Posterior vena cava (tissue), 2 donors: ENCODE measurements around the gene TTC38. TPM values are rescaled to one million over a fixed set of nuclear protein-coding genes. Genes with fewer than 3 reads are reported as not detected.
A peak's percentile ranks its signal among the peaks of the same experiment; 100 is the strongest.
"Not testable (repeated sequence)": the region's sequence is repeated elsewhere in the genome, so short reads cannot be mapped to it uniquely, and the experiment has no call there.

Experiments
- DNase-seq: peaks from one replicate; pipeline ENCODE4 v3.0.0-alpha.2; 2020; ENCODE audit warnings: low spot score
- intact Hi-C, 2 donors: fragments of 100-400 bp; cut with DNase I; formaldehyde crosslinking; loops; one replicate each; pipeline versions ENCODE4 v1.14.1 to v1.14.2; 2022 to 2023
- total RNA-seq, 2 donors: library from RNA; stranded (reverse); fragmentation: NEBNext Ultra II Directional; extraction: Animal tissue kit (Norgen Biotek cat#: 25700); gene quantifications; one replicate each; pipeline ENCODE4 v1.2.1, GENCODE V29; 2021
- donor health status: DM: yes; HTN: yes; CAD: no.
- donor health status: DM: yes; HTN: yes; CAD: no.

Gene TTC38
- total RNA-seq, 2 donors from 2014 or later: 15.4 to 23.8 TPM

DNA sequence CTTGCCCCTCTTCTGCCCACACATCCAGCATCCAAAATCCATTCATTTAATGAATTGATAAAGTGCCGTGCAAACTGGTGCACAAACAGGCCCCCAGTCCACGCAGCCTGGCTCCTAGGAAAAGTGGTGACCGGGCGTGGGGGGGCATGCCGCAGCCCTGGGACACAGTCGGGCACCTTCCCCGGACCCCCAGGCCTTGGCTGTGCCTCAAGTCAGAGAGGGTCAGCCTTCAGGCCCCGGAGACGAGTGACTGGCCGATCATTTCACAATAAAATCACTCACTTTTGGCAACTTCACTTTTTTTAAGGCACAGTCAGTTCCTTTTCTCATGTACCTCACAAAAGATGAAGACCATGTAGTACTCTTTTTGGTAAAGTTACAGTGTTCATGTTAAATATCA is 25.7 kb upstream of the TTC38 start:
- DNase-seq: no peak
- intact Hi-C loops: no loop called here

DNA sequence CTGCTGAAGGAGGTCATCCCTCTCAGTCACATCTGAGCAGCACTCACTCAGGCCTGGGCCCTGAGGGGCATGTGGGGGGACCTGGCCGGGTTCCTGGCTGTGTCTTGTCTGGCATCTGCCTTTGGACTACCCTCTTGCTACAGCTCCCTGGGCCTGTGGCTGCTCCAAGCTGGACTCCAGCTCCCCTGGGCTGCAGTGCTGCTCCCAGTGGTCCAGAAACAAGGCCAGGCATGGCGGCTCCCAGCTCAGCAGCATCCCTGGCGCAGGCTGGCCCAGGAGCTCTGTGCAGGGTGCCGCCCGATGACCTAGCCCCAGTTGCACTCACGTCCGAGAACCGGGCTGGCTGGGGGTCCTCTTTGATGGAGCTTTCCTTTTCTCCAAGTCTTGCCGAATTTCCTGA is 23.0 kb upstream of the TTC38 start:
- DNase-seq: no peak
- intact Hi-C loops: no loop called here

DNA sequence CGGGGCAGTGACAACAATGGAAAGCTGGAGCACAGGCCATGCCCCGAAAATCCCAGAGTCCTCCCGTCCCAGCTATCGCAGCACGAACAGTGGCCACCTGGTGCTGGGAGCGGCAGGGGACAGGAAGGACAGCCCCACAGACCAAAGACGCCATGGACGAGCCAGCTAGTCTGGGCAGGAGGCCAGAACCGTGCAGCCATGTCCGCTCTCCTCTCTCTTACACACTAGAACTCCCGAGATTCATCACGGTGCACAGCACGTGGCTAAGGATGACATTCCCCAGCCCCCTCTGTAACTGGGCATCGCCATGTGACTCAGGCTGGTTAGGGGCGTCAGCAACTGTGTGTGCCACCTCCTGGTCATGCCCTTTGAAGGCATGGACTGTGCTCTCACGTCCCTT is 22.3 kb upstream of the TTC38 start:
- DNase-seq: no peak
- intact Hi-C loops: no loop called here

DNA sequence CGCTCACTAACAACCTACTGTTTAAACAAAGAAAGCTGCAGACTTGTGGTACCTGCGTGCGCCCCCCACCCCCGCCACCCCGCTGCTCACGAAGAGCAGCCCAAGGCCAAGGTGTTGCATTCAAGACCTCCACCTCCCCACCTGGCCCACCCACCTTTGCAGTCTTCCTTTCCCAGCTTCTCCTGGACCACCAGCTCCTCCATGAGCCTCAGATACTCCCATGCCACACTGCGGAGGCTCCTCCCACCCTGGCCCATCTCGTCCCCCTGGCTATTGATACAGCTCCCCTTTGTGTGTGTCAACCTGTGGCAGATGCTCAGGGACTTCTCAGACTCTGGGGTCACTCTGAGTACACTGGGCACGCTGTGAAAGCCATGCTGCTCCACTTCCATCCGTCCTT is 21.6 kb upstream of the TTC38 start:
- DNase-seq: no peak
- intact Hi-C loops: no loop called here

DNA sequence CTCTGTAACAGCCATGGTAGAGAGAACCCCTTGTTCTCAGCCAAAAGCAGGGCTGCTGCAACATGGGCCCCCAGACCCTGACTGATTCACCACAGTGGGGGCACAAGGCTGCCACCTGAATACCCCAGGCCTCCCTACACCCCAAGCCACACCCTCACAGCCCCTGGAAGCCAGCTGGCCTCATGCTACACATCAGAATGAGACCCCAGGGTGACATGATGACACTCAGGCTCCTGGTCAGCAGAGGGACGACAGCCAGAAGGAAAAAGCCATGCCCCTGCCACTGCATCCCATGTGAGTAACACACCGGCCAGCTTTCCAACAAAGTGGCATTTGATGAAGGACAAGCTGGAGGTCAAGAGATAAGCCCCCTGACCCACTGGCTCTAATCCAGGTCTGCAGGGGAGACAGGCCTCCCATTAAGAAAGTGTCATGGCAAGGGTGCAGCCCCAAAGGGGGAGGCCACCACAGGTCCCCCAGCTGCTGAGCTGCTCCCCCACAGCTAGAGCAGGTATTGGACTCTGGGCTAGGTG is 20.3 kb upstream of the TTC38 start:
- no peak for DNase-seq
- intact Hi-C loops: no loop called here

DNA sequence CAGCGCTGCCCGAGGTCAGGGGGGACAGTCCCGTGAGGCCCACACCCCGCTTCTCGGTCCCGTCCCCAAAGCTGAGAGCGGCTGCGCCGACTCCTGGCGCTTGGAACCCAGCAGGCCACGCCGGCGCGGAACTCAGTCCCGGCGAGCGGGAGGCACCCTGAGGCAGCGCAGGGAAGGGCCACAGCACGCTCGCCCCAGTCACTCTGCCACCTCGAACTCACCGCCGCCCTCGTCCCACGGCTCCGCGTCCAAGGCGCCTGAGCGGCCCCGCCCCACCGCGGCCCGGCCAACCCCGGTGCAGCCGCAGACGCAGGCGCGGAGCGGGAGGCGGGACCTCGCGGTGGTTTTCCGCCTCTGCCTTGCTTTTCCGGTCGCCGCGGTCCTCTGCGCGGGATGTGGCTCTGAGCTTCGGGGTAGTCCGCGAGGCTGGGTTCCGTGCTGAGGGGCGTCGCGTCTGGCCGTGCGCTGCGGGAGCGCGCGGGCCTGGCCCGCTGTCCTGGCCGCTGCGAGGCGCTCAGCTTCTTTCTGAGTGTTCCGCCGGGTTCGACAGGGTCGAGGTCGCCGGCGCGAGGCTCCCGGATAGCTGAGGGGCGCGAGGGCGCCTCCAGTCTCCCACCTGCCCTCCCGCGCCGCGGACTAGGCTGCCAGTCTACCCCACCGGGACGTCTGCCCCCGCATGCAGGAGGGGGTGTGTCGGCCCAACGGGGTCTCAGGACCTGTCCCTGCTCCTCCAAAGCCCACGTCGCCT is 17.6 kb upstream of the TTC38 start, which contains the start of gene CDPF1:
CDPF1 (minus strand) TSS at position 259 of the 748 bp plus-strand sequence. CDS start 2,009 bp downstream, outside the sequence.
- intact Hi-C loops: no loop called here
- peak; percentile 97 for DNase-seq

DNA sequence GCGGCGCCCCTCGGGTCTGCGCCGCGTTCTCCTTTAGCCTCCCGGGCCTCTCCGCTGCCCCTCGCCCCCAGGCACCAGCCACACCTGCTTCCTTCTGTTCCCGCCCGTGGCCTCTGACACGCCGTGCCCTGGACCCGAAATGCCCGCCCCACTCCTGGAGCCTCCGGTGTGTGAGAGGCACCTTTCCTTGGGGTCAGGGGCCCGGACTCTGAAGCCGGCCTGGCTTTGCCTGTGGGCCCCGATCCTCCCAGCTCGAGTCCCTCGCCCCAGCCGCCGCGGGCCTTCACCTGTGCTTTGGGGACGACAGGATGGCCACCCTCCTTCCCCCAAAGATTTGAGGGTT is 17.1 kb upstream of the TTC38 start:
- intact Hi-C loops: loop anchor here in 1 of 2 donors (1.0 kb wide), 1 partner anchor 44 kb away; no protein-coding TSS in a partner anchor

DNA sequence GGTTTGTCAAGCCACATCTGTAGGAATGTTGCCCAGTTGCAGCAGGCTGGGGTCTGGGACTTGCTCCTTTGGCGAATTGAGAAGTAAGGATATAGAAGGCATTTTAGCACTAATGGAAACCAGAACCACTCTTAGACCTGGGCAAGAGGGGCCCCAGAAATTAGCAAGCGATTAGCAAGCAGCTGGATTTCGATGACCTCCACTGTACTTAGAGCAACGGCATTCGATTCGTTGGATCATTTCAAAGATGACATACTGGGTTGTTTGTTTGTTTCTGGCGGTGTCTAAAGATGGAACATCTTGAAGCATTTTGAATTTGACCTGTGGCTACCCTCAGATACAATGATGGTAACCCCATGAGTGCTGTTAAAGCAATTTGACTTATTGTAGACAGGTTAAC is 16.5 kb upstream of the TTC38 start:
- no peak for DNase-seq
- intact Hi-C loops: loop anchor here in 1 of 2 donors (1.0 kb wide), 1 partner anchor 45 kb away; no protein-coding TSS in a partner anchor

More for the DNA sequence above, 17.1 kb upstream of the TTC38 start:
- DNase-seq: no peak

DNA sequence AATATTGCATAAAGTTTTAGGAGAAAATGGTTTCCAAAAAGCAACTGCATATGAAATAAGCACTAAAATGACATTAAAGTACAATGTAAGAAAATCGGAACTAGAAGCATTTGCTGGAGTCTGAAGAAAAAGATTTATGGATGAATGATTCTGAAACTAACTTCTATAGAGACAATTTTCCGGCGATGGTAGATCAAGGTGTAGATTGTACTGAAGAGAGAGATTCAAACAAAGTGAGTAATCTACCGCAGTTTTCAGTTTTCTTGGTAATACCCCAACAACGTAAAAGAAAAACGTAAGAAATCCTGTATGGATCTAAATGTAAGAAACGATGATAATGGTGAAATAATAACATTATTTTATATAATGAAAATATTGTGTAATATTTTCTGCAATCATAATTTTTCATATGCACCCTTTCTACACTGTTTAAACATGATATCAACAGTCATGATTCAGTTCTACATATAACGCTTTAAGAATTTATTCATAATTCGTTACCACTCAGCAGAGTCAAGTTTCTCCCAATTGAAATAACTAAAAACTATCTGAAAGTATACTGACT is 15.9 kb upstream of the TTC38 start:
- intact Hi-C loops: loop anchor here in 1 of 2 donors (1.0 kb wide), 1 partner anchor 46 kb away; no protein-coding TSS in a partner anchor
- no peak for DNase-seq

DNA sequence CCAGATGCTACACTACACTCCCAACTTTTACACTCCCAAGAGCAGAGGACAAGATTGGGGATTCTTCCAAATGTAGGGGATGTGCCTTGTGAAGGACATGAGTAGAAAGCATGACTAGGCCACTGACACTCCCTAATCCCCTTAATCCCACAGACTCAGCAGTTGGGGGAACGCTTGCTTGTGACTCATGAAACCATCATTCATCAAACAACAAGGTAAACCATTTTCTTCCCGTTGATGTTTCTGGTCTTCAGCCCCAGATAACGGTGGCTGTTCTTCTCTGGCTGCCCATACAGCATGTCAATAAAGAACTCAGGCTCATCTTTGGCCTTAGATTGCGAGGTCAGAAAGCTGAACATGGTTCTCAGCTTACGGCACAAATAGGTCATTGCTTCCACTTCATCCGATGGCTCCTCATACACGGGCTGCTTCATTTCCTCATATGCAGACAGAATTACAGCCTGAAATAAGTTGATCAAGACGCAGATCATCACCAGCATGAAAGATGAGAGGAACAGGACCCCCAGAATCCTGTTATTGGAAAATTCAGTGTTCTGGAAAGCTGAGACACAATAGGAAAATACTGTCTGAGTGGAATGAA is 11.3 kb upstream of the TTC38 start:
- intact Hi-C loops: no loop called here
- no peak for DNase-seq

DNA sequence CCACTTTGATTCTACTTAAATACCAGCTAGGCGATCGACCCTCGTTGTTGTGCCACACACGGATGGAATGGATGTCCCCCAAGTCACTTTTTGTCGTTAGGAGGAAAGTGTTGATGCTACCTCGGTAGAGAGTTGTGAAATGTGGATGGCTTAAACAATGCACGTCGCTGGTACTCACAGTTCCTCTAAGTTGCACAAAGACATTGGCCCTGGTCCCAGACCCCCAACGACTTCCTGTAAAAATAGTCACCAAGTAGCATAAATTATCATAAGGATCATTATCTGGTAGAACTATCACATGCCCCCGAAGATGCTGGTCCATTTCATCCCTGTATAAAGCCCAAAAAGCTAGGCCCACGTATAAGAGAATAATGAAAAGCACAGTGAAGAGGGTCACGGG is 8.4 kb upstream of the TTC38 start:
- peak; percentile 84 for DNase-seq
- intact Hi-C loops: loop anchor here in 1 of 2 donors (1.0 kb wide), 1 partner anchor 47 kb away; no protein-coding TSS in a partner anchor

DNA sequence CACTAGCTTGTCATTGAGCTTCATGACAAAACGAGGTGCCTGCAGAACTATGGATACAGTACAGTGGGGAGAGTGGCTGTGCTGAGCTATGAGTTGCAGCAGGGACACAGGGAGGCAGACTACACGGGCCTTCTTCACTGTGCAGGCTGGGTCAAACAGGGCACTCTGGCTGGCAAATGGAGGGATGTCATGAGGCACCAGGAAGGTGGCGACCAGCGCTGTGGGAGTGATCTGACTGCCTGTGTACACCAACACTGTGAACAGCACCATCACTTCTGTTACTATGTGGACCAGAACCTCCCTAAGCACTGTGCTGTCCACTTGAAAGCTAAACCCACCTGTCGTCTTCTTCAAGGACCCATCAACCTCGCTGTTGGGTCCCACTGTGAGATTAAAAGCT is 7.8 kb upstream of the TTC38 start:
- DNase-seq: no peak
- intact Hi-C loops: no loop called here

DNA sequence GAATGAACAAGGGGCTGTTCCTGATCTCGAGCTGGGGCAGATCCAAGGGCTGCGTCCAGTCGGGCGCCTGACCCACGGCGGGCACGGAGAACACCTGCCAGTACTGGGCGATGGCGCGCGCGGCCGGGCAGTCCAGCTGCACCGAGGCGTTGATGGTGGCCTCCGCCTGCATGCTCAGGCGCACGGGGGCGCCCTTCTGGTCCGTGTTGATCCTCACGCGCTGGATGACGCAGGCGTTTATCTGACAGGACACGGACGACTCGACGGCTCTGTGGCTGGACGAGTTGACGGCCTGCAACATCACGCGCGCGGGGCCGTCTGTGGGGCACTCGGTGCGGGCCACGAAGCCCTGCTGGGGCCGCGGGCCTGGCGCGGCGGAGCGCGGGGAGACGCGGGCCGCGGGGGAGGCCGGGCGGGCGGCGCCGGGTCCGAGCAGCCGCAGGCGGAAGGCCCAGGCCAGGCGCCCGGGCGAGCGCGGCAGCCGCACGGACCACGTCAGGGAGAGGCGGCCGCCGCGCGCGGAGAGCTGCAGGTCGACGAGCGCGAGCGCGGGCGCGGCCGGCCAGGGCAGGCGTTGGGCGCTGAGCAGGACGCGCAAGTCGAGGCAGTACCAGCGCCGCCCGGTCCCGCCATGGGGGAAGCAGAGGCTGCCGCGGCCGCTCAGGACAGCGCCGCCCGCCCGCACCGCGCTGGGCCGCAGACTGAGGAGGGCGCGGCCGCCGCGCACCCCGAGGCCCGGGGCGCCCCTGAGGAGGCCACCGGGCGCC is 5.2 kb upstream of the TTC38 start:
- peak; percentile 94 for DNase-seq
- intact Hi-C loops: no loop called here

DNA sequence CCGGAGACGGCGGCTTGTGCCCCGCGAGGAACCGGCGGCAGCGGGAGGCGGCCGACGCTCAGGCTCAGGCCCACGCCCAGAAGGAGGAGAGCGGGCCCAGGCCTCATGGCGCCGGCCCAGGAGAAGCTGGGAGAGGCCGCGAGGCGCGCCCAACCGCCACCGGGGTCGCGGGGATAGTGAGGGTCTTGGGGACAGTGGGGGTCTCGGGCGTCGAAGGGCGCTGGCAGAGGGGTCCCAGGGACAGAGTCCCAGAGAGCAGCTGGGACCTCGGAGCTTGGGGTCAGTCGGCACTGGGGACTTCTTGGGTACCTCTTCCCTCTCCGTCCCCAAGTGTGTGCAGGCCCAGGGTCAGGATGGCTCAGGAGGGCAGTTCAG is 4.6 kb upstream of the TTC38 start, which contains the start of gene PKDREJ:
PKDREJ (minus strand) TSS at position 128 of the 375 bp plus-strand sequence; CDS start at position 107, 21 bp downstream.
- DNase-seq: peak; percentile 80
- intact Hi-C loops: no loop called here

DNA sequence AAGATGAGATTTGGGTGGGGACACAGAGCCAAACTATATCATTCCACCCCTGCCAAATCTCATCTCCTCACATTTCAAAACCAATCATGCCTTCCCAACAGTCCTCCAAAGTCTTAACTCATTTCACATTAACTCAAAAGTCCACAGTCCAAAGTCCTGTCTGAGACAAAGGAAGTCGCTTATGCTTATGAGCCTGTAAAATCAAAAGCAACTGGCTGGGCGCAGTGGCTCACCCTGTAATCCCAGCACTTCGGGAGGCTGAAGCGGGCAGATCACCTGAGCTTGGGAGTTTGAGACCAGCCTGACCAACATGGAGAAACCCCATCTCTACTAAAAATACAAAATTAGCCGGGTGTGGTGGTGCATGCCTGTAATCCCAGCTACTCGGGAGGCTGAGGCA is 3.3 kb upstream of the TTC38 start:
- intact Hi-C loops, DNase-seq: not testable (repeated sequence)

DNA sequence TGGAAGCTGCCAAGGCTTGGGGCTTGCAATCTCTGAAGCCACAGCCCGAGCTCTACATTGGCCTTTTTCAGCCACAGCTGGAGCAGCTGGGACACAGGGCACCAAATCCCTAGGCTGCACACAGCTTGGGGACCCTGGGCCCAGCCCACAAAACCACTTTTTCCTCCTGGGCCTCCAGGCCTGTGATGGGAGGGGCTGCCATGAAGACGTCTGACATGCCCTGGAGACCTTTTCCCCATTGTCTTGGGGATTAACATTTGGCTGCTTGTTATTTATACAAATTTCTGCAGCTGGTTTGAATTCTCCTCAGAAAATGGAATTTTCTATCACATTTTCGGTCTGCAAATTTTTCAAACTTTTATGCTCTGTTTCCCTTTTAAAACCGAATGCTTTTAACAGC is 2.2 kb upstream of the TTC38 start:
- DNase-seq: not testable (repeated sequence)

DNA sequence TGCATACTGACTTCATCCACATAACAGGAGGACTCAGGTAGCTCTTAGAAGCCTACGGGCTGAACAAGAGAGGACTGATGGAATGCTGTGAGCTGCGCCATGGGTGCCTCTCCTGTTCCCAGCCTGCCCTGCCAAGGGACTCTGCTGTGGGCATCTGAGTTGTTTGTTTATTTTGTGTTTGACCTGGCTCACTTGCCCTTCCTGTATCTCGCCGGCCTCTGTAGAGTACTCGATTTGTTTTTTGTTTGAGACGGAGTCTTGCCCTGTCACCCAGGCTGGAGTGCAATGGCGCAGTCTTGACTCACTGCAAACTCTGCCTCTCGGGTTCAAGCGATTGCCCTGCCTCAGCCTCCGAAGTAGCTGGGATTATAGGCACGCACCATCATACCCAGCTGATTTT is 1.8 kb downstream of the TTC38 start:
- intact Hi-C loops: no loop called here
- peak; percentile 71 for DNase-seq

More for the DNA sequence above, 2.2 kb upstream of the TTC38 start:
- intact Hi-C loops: not testable (repeated sequence)

DNA sequence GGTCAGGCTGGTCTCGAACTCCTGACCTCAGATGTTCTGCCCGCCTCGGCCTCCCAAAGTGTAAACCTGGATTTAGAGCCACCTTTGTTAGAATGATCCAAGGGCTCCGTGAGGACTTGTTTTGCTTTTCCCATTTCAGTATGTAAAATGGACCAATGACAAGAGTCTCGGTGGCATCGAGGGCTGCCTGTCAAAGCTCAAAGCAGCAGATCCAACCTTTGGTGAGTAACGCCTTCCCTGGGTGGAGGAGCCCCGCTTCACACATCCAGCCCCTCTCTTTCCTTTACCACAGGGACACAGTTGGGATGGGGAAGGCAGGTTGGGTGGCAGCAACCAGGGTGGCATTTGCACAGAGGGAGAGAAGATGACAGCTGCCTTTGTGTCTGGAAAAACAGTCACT is 4.4 kb downstream of the TTC38 start:
- intact Hi-C loops: no loop called here
- DNase-seq: no peak

DNA sequence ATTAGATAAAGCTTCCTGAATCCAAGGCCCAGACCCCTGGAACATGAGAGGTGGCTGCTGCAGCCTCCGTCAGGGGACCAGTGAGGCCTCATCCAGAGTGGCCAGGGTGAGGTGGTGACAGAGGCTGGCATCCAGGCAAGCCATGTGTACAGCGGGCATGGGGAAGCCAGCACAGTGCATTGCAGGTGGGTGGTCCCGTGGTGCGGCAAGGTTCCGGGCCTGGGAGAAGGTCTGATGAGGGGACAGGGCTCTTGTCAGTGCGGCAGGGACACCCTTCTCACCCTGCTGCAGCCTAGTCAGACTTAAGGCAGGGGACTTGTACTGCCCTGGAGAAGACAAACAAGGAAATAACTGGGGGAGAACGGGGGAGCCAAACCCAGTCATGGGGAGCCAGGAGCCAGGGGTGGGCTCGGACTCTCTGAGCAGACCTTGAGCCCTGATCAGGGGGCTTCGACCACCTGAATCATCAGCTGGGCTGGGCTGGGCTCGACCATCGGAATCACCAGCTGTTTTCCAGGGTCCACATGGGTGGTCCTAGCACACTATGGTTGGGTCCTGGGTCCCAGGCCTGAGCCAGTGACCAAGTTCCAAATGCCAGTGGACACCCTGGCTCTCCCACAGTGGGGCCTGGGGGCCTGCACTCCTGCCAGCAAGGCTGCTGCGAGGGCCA is 5.1 kb downstream of the TTC38 start:
- intact Hi-C loops: no loop called here
- peak; percentile 48 for DNase-seq
